ENCODE measurements around the gene PRRC2B. TPM values are rescaled to one million over a fixed set of nuclear protein-coding genes. Genes with fewer than 3 reads are reported as not detected.

The PRRC2B gene
- total and polyA plus RNA-seq, 2 experiments from 2014 or later: 48.2 to 118 TPM

DNA sequence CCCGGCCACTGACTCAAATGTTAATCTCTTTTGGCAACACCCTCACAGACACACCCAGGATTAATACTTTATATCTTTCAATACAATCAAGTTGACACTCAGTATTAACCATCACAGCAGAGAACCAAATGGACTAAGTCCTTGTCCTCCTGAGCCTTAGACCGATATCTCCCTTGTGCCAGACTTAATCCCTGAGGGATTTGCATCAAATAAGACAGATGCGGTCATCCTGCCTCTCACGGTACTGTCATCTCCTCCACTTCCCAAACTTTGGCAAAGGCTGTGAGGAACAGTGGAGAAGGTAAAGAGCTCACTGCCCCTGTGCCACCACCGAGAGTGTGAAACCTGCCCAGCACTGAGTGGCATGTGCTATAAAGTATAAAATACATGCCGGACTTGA is 6.5 kb upstream of the PRRC2B start:
- no peak overlapping the region for H3K27ac ChIP-seq
- no peaks in the 10 kb centered on the region for H3K9me3 ChIP-seq (ENCODE audit: low read depth)
- no peaks in the 10 kb centered on the region for H4K20me1 ChIP-seq (ENCODE audit: insufficient read depth, poor library complexity, severe bottlenecking)
- TF ChIP-seq EZH2 (IDR thresholded peaks at IDR 0.05; ENCODE audit: borderline replicate concordance) (no peak), EZH2phosphoT487 (IDR thresholded peaks at IDR 0.05; ENCODE audit: low read depth, severe bottlenecking, unreplicated experiment) (no peak)
- TF ChIP-seq, protein P1, sequence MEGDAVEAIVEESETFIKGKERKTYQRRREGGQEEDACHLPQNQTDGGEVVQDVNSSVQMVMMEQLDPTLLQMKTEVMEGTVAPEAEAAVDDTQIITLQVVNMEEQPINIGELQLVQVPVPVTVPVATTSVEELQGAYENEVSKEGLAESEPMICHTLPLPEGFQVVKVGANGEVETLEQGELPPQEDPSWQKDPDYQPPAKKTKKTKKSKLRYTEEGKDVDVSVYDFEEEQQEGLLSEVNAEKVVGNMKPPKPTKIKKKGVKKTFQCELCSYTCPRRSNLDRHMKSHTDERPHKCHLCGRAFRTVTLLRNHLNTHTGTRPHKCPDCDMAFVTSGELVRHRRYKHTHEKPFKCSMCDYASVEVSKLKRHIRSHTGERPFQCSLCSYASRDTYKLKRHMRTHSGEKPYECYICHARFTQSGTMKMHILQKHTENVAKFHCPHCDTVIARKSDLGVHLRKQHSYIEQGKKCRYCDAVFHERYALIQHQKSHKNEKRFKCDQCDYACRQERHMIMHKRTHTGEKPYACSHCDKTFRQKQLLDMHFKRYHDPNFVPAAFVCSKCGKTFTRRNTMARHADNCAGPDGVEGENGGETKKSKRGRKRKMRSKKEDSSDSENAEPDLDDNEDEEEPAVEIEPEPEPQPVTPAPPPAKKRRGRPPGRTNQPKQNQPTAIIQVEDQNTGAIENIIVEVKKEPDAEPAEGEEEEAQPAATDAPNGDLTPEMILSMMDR (IDR thresholded peaks at IDR 0.05; ENCODE audit: poor library complexity): no peak
- H3K4me2 ChIP-seq: no peak overlapping the region
- peaks cover 5% of the 10 kb centered on the region for H3K4me1 ChIP-seq (ENCODE audit: insufficient read depth)
- no peak for DNase-seq (ENCODE audit: low spot score)
- no peaks in the 10 kb centered on the region for H3K27me3 ChIP-seq
- no peaks in the 10 kb centered on the region for H3K36me3 ChIP-seq (replicated peaks; ENCODE audit: insufficient read depth, low read depth)
- no peak overlapping the region for H3K4me3 ChIP-seq
- H3K9me2 ChIP-seq (replicated peaks; ENCODE audit: insufficient read depth): no peaks in the 10 kb centered on the region
- H2AFZ ChIP-seq: no peak overlapping the region
- WGBS (ENCODE audit: low lambda C conversion rate, missing lambda C conversion rate): 54% methylated on average over 6 of the region's 6 CpGs
- H3K79me2 ChIP-seq: no peaks in the 10 kb centered on the region

DNA sequence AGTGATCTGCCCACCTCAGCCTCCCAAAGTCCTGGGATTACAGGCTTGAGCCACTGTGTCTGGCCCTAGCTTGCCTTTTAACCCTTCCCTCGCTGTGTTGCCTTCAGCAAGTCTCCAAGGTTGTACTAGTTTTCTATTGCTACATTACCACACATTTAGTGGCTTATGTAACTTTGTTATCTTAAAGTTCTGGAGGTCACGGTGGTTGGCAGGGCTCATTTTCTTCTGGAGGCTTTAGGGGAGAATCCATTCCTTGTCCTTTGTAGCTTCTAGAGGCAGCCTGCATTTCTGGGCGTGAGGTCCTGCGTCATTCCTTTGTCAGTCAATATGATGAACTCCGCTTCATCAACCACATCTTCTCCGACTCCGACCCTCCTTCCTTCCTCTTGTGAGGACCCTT is 2.9 kb upstream of the PRRC2B start:
- H2AFZ ChIP-seq: no peak overlapping the region
- peaks cover 7% of the 10 kb centered on the region for H3K4me1 ChIP-seq (ENCODE audit: insufficient read depth)
- no peak overlapping the region for H3K4me2 ChIP-seq
- H3K9me3 ChIP-seq (ENCODE audit: low read depth): no peaks in the 10 kb centered on the region
- peaks cover 16% of the 10 kb centered on the region for H3K79me2 ChIP-seq
- H3K9me2 ChIP-seq (replicated peaks; ENCODE audit: insufficient read depth): no peaks in the 10 kb centered on the region
- H3K4me3 ChIP-seq: no peak overlapping the region
- peaks cover 12% of the 10 kb centered on the region for H4K20me1 ChIP-seq (ENCODE audit: insufficient read depth, poor library complexity, severe bottlenecking)
- no peaks in the 10 kb centered on the region for H3K36me3 ChIP-seq (replicated peaks; ENCODE audit: insufficient read depth, low read depth)
- WGBS (ENCODE audit: low lambda C conversion rate, missing lambda C conversion rate): 80% methylated on average over 7 of the region's 7 CpGs
- no peaks in the 10 kb centered on the region for H3K27me3 ChIP-seq
- no peak for DNase-seq (ENCODE audit: low spot score)
- TF ChIP-seq, protein P1 (IDR thresholded peaks at IDR 0.05; ENCODE audit: poor library complexity): no peak
- TF ChIP-seq EZH2 (IDR thresholded peaks at IDR 0.05; ENCODE audit: borderline replicate concordance): no peak
- TF ChIP-seq EZH2phosphoT487 (IDR thresholded peaks at IDR 0.05; ENCODE audit: low read depth, severe bottlenecking, unreplicated experiment): no peak
- H3K27ac ChIP-seq: no peak overlapping the region

DNA sequence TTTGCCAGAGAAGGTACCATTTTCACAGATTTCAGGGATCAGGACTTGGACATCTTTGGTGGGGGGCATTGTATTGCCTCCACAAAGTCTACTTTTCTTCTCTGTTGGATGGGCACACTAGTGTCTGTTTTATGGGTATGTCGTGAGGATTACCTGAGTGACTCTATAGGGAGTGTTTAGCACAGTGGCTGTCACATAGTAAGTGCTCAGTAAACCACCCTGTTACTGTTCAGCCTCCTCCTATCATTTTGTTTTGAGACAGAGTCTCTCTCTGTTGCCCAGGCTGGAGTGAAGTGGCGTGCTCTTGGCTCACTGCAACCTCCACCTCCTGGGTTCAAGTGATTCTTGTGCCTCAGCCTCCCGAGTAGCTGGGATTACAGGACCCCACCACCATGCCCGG is 2.4 kb upstream of the PRRC2B start:
- H3K4me2 ChIP-seq: no peak overlapping the region
- no peak overlapping the region for H3K4me3 ChIP-seq
- peaks cover 21% of the 10 kb centered on the region for H3K79me2 ChIP-seq
- DNase-seq (ENCODE audit: low spot score): no peak
- H3K4me1 ChIP-seq (ENCODE audit: insufficient read depth): peaks cover 12% of the 10 kb centered on the region
- no peaks in the 10 kb centered on the region for H3K27me3 ChIP-seq
- TF ChIP-seq EZH2 (IDR thresholded peaks at IDR 0.05; ENCODE audit: borderline replicate concordance) (no peak), EZH2phosphoT487 (IDR thresholded peaks at IDR 0.05; ENCODE audit: low read depth, severe bottlenecking, unreplicated experiment) (no peak)
- TF ChIP-seq, protein P1 (IDR thresholded peaks at IDR 0.05; ENCODE audit: poor library complexity): no peak
- no peaks in the 10 kb centered on the region for H3K36me3 ChIP-seq (replicated peaks; ENCODE audit: insufficient read depth, low read depth)
- no peaks in the 10 kb centered on the region for H3K9me3 ChIP-seq (ENCODE audit: low read depth)
- H2AFZ ChIP-seq: no peak overlapping the region
- H3K9me2 ChIP-seq (replicated peaks; ENCODE audit: insufficient read depth): no peaks in the 10 kb centered on the region
- 93% methylated on average over 4 of the region's 4 CpGs for WGBS (ENCODE audit: low lambda C conversion rate, missing lambda C conversion rate)
- H3K27ac ChIP-seq: no peak overlapping the region
- H4K20me1 ChIP-seq (ENCODE audit: insufficient read depth, poor library complexity, severe bottlenecking): peaks cover 17% of the 10 kb centered on the region
